SK-N-SH (cell line): ENCODE results near the gene EPB41L4B.

Experiments
- EP300 ChIP-seq, 2 experiments: IDR thresholded peaks; 2 replicates each; pipeline versions ENCODE4 v1.4.0 to v1.6.1; 2012; ENCODE audit warnings: borderline replicate concordance in 1 of 2, low read depth in 1 of 2, low read length in 1 of 2
- JUND ChIP-seq: IDR thresholded peaks from 2 replicates; pipeline ENCODE4 v1.4.0; 2012
- NRF1 ChIP-seq: IDR thresholded peaks from 2 replicates; pipeline ENCODE4 v1.6.1; 2012; ENCODE audit warnings: low read depth, mild to moderate bottlenecking, low read length
- RAD21 ChIP-seq: IDR thresholded peaks from 2 replicates; pipeline ENCODE4 v1.6.1; 2012; ENCODE audit warnings: mild to moderate bottlenecking, low read length
- RFX5 ChIP-seq: IDR thresholded peaks from 2 replicates; pipeline ENCODE4 v1.6.1; 2012; ENCODE audit warnings: mild to moderate bottlenecking, improper control_type of control experiment, low read length
- TF ChIP-seq, protein P1 (sequence below): fragments of 200-600 bp; sonication (generic); IDR thresholded peaks from 2 replicates; pipeline ENCODE4 v1.6.1; 2017; ENCODE audit warnings: antibody characterized with exemption, mild to moderate bottlenecking, moderate library complexity
- TF ChIP-seq, protein P2 (sequence below): IDR thresholded peaks from 2 replicates; pipeline ENCODE4 v1.4.0; 2012; ENCODE audit warnings: low read depth, borderline replicate concordance

DNA sequence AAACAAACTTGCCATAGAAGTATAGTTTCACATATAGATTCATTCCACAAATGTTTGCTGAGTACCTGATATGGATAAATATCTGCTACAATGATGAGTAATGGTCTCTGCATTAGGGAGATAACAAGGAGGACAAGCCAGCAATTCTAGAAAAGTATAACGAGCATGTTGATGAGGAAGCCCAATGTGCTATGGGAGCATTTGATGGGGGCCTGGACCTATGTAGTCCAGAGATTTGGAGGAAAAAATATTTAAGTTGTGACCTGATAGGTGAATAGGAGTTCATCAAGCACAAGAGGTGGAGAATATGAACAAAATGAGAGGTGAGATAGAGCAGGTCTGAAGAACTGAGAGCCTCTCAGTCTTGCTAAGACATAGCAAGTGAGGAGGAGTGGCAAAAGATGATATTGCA lies 186.7 kb downstream of the EPB41L4B start:
- TF ChIP-seq EP300 (IDR thresholded peaks at IDR 0.05; ENCODE audit: borderline replicate concordance in 1 of 2, low read depth in 1 of 2, low read length in 1 of 2) (no peak), JUND (no peak), RFX5 (no peak), NRF1 (no peak), RAD21 (no peak)
- TF ChIP-seq, protein P1, sequence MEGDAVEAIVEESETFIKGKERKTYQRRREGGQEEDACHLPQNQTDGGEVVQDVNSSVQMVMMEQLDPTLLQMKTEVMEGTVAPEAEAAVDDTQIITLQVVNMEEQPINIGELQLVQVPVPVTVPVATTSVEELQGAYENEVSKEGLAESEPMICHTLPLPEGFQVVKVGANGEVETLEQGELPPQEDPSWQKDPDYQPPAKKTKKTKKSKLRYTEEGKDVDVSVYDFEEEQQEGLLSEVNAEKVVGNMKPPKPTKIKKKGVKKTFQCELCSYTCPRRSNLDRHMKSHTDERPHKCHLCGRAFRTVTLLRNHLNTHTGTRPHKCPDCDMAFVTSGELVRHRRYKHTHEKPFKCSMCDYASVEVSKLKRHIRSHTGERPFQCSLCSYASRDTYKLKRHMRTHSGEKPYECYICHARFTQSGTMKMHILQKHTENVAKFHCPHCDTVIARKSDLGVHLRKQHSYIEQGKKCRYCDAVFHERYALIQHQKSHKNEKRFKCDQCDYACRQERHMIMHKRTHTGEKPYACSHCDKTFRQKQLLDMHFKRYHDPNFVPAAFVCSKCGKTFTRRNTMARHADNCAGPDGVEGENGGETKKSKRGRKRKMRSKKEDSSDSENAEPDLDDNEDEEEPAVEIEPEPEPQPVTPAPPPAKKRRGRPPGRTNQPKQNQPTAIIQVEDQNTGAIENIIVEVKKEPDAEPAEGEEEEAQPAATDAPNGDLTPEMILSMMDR: no peak
- TF ChIP-seq, protein P2, sequence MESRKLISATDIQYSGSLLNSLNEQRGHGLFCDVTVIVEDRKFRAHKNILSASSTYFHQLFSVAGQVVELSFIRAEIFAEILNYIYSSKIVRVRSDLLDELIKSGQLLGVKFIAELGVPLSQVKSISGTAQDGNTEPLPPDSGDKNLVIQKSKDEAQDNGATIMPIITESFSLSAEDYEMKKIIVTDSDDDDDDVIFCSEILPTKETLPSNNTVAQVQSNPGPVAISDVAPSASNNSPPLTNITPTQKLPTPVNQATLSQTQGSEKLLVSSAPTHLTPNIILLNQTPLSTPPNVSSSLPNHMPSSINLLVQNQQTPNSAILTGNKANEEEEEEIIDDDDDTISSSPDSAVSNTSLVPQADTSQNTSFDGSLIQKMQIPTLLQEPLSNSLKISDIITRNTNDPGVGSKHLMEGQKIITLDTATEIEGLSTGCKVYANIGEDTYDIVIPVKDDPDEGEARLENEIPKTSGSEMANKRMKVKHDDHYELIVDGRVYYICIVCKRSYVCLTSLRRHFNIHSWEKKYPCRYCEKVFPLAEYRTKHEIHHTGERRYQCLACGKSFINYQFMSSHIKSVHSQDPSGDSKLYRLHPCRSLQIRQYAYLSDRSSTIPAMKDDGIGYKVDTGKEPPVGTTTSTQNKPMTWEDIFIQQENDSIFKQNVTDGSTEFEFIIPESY: no peak
